ENCODE results near the gene RIPOR1.
"Not testable (repeated sequence)": the region's sequence is repeated elsewhere in the genome, so short reads cannot be mapped to it uniquely, and the experiment has no call there.

Gene RIPOR1

GRCh38 chr16:67528222-67528869 lies at the start of gene RIPOR1:
Gene RIPOR1, plus strand, starts transcription at chr16:67528829. Its CDS starts 9,618 bp downstream, at chr16:67538447.
- peak within 1 kb of the TSS; percentile 43 for H3K4me3 ChIP-seq (ENCODE audit: low read depth, low read length)

GRCh38 chr16:67480833-67481560 lies 47.6 kb upstream of the RIPOR1 start, which contains the start of gene ATP6V0D1:
Gene ATP6V0D1, minus strand, starts transcription at chr16:67481157. Its CDS starts 71 bp downstream, at chr16:67481086.
- H3K4me3 ChIP-seq (ENCODE audit: low read depth, low read length): peak within 1 kb of the TSS; percentile 96

- H3K4me3 ChIP-seq (ENCODE audit: low read depth, low read length): peak overlapping the region; percentile 25
Measured at GRCh38 chr16:67481561-67482232, 46.9 kb upstream of the RIPOR1 start.

- no peak overlapping the region for H3K4me3 ChIP-seq (ENCODE audit: low read depth, low read length)
Measured at GRCh38 chr16:67482233-67482924, 46.2 kb upstream of the RIPOR1 start.

- no peak within 1 kb of the TSS for H3K4me3 ChIP-seq (ENCODE audit: low read depth, low read length)
Measured at GRCh38 chr16:67483150-67483549, 45.5 kb upstream of the RIPOR1 start, which contains the start of gene AGRP. Gene AGRP, minus strand, starts transcription at chr16:67483547. Its CDS starts 149 bp downstream, at chr16:67483398.

GRCh38 chr16:67483731-67484525 lies 44.7 kb upstream of the RIPOR1 start:
- H3K4me3 ChIP-seq (ENCODE audit: low read depth, low read length): no peak overlapping the region

GRCh38 chr16:67486805-67487204 lies 41.8 kb upstream of the RIPOR1 start:
- no peak overlapping the region for H3K4me3 ChIP-seq (ENCODE audit: low read depth, low read length)

- H3K4me3 ChIP-seq (ENCODE audit: low read depth, low read length): not testable (repeated sequence)
Measured at GRCh38 chr16:67487561-67487960, 41.1 kb upstream of the RIPOR1 start.

GRCh38 chr16:67489401-67490083 lies 39.1 kb upstream of the RIPOR1 start:
- H3K4me3 ChIP-seq (ENCODE audit: low read depth, low read length): no peak overlapping the region

GRCh38 chr16:67490335-67491096 lies 38.1 kb upstream of the RIPOR1 start:
- H3K4me3 ChIP-seq (ENCODE audit: low read depth, low read length): no peak overlapping the region

- no peak overlapping the region for H3K4me3 ChIP-seq (ENCODE audit: low read depth, low read length)
Measured at GRCh38 chr16:67499106-67499505, 29.5 kb upstream of the RIPOR1 start.

GRCh38 chr16:67504031-67505021 lies 24.3 kb upstream of the RIPOR1 start:
- H3K4me3 ChIP-seq (ENCODE audit: low read depth, low read length): no peak overlapping the region

- H3K4me3 ChIP-seq (ENCODE audit: low read depth, low read length): no peak overlapping the region
Measured at GRCh38 chr16:67506468-67506867, 22.2 kb upstream of the RIPOR1 start.

- no peak overlapping the region for H3K4me3 ChIP-seq (ENCODE audit: low read depth, low read length)
Measured at GRCh38 chr16:67509016-67509415, 19.6 kb upstream of the RIPOR1 start.

- not testable (repeated sequence) for H3K4me3 ChIP-seq (ENCODE audit: low read depth, low read length)
Measured at GRCh38 chr16:67513892-67514291, 14.7 kb upstream of the RIPOR1 start.

GRCh38 chr16:67514382-67514828 lies 14.2 kb upstream of the RIPOR1 start:
- no peak overlapping the region for H3K4me3 ChIP-seq (ENCODE audit: low read depth, low read length)

- no peak overlapping the region for H3K4me3 ChIP-seq (ENCODE audit: low read depth, low read length)
Measured at GRCh38 chr16:67516296-67517154, 12.1 kb upstream of the RIPOR1 start.

Measured in iPS-11a (cell line).